H54 (cell line): ENCODE data around the gene DAND5.

Experiments used
- DNase-seq: peaks from one replicate; pipeline ENCODE4 v3.0.0; 2011; ENCODE audit warnings: low spot score, mixed read lengths; ENCODE audit not compliant: insufficient read length
- FAIRE-seq: peaks from 3 replicates; lab custom pipeline; 2011; peaks lifted over from hg19 to GRCh38; lab: Jason Lieb, UNC
- POLR2A ChIP-seq: IDR thresholded peaks from 2 replicates; pipeline ENCODE4 v1.6.1; 2011; ENCODE audit warnings: low read depth, mild to moderate bottlenecking, low read length

The DAND5 gene, protein sequence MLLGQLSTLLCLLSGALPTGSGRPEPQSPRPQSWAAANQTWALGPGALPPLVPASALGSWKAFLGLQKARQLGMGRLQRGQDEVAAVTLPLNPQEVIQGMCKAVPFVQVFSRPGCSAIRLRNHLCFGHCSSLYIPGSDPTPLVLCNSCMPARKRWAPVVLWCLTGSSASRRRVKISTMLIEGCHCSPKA

DNA sequence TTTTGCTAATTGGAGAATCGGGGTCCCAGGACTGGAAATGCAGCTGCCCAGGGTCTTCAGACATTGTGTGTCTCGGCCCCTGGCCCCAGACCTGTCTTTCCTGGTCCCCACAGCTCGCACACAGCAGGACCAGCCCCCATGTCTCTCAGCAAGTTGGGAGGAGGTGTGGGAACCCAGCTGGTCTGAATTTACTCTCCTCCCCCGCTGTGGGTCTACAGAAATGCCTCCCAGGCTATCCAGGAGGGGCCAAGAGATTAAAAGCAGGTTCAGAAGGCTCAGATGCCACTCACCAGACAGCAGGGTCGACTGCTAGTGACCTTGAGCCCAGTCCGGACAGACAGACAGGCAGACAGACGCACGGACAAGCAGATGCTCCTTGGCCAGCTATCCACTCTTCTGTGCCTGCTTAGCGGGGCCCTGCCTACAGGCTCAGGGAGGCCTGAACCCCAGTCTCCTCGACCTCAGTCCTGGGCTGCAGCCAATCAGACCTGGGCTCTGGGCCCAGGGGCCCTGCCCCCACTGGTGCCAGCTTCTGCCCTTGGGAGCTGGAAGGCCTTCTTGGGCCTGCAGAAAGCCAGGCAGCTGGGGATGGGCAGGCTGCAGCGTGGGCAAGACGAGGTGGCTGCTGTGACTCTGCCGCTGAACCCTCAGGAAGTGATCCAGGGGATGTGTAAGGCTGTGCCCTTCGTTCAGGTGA is at the start of gene DAND5:
TSS of gene DAND5 (plus strand) at position 285 of the 697 bp plus-strand sequence. CDS start at position 370, 85 bp downstream.
- FAIRE-seq: no peak

DNA sequence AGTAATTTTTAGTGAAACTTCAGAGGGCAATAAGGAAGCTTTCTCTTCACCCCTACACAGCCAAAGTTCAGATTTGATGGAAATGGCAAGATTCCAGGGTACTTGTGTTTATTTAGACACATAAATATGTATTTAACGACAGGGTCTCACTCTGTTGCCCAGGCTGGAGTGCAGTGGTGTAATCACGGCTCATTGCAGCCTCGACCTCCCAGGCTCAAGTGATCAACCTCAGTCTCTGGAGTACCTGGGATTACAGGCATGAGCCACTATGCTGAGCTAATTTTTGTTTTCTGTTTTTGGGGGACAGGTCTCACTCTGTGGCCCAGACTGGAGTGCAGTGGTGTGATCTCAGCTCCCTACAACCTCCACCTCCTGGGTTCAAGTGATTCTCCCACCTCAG is 48.3 kb upstream of the DAND5 start:
- no peak for DNase-seq
- no peak for FAIRE-seq

More for the DNA sequence above, at the start of gene DAND5:
- DNase-seq: no peak
- TF ChIP-seq POLR2A: no peak

DNA sequence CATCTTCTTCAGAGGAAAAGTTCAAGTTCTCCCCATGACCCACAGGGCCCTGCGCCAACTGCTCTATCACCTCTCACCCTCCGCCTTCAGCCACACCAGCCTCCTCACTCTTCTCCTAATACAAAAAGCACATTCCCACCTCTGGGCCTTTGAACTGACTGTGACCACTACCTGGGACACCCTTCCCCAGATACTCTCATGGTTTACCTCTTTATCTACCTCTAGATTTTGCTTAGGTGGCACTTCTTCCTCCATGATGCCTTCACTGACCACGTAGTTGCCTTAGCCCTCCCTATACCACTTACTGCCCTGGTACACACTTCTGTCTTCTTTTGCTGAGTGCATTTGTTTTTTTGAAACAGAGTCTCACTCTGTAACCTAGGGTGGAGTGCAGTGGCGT is 46.4 kb upstream of the DAND5 start:
- FAIRE-seq: no peak
- DNase-seq: no peak
- no peak for TF ChIP-seq POLR2A

More for the DNA sequence above, 48.3 kb upstream of the DAND5 start:
- TF ChIP-seq POLR2A: no peak

DNA sequence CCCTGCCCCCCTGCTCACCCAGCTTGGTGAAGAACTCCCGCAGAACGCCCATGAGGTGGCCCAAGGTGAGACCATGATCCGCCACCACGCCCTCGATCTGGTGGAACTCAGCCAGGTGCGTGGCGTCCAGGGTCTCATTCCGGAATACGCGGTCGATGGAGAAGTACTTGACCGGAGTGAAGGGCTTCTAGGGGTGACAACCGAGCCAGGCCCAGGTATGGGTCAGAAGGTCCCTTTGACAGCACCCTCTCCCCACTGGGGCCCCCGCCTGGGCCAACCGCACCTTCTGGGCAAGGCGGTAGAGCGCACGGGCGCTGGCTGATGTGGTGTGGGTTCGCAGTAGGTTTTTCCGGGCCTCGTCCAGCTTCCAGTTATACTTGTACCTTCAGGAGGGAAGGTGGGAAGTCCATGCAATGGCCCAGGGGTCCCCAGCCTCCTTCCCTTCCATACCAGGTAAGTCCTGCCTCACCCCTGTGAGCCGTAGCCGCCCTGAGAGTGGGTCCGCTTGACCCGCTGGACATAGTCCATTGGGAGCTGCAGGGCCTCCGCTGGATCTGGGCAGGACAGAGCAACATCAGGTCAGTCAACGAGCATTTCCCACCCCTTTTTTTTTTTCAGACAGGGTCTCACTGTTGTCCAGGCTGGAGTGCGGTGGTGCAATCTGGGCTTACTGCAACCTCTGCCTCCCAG is 44.6 kb upstream of the DAND5 start:
- DNase-seq (no peak), FAIRE-seq (no peak)
- TF ChIP-seq POLR2A: no peak

DNA sequence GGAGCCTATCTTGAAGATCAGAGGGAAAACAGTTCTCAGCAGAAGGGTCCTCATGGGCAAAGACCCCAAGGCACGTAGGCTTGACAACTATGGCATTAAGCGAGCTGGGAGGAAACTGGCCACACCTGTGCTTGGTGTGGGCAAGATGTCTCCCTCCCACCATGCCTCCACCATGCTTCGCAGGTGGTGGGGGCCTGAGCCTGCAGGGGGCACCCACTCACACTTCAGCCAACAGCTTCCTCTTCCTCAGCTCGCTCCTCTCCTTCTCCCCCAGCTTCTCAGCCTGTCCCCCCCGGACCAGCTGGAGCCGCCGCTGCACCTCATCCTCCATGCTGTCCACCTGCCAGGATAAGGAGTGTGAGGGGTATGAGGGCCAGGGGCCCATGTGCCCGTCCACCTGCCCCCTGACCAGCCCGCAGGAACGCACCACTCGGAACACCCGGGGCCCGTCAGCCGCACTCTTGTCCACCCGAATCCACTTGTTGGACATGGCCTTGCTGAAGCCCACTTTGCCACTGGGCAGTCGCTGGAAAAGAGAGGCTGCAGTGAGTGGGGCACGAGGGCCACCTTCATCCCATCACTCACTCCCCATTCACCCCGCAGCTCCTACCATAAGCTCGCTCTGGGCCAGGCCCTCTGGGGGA is 39.3 kb upstream of the DAND5 start:
- FAIRE-seq: no peak
- TF ChIP-seq POLR2A: no peak
- DNase-seq: no peak

DNA sequence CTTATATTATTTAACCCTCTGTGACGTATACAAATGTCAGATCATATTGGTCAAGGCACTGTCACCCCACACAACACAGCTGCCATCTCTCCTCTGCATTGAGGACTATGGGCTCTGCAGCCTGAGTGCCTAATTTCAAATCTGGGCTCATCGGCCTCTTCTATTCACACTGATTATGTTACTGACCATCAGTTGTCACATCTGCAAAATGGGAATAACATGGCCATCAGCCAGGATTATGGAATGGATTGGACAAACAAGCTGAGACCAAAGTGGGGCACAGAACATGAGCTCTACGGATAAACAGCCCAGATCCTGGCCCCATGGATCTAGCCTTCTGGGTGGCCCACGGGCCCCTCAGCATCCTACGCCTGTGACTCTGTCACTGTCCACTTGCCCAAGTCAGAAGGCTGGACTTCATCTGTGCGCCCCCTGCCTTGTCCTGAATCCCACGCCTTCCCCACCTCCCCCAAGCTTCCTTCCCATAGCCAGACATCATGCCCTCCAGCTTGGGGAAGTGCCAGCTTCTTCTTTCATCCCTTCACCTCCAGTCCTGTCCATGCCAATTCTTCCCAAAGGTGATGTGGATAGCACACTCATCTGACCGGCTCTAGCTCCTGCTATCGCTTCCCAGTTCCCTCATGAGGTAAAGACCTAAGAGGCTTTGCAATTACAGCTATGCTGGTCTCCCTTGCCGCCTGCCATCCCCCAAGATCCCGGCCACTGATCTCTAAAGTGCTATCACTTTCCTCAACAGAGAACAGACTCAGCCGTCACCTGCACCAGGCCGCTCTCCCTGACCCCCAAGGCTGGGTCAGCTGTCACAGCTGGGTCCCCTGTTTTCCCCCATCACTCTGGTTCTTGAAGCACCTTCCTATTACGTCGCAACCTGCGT is 36.7 kb upstream of the DAND5 start:
- TF ChIP-seq POLR2A: no peak
- DNase-seq (no peak), FAIRE-seq (no peak)

DNA sequence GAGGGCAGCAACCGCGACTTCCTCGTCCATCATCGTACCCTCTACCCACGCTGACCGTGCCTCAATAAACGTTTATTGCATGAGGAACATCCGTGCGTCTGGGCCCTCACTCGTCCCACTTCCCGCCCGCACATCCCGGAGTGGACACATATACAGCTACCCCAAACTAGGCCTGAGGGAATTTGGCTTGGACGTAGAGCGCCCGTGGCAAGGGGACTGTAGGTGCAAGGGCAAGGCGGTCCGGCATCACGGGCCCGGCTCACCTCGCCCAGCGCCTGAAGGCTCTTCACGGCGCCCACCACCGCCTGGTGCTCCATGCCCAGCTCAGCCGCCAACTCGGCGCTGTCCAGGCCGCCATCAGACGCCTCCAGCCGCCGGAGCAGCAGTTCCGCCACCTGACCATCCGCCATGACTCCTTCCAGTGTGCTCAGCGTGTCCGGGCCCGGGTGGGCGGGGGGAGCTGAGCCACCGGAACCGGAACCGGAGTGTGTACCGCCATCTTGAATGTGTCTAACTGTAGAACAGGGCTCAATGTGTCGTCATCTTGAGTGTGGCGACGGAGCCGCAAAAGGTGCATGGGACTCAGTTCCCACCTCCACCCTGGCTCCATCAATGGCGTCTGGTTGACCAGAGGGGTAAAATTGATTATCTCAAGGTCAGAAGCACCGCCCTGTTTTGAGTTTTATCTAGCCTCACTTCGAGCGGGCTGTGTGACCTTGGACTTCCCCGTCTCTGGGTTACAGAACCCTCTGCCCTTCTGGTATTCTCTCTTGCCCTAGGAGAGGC is 35.9 kb upstream of the DAND5 start, which contains the start of gene FARSA:
TSS of gene FARSA (minus strand) at position 425 of the 786 bp plus-strand sequence. CDS start at position 410, 15 bp downstream.
- TF ChIP-seq POLR2A: peak; percentile 91
- FAIRE-seq (peak; percentile 81), DNase-seq (peak; percentile 84)

DNA sequence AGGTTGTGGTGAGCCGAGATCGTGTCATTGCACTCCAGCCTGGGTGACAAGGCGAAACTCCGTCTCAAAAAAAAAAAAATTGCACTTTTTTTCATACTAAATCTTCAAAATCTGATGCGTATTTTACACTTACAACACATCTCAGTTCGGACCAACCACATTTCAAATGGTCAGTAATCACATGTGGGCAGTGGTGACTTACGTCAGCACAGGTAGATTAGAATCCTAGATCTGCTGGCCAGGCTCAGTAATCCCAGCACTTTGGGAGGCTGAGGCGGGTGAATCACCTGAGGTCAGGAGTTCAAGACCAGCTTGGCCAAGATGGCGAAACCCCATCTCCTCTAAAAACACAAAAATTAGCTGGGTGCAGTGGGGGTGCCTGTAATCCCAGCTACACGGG is 34.3 kb upstream of the DAND5 start:
- FAIRE-seq: no peak
- TF ChIP-seq POLR2A: no peak
- DNase-seq: no peak

DNA sequence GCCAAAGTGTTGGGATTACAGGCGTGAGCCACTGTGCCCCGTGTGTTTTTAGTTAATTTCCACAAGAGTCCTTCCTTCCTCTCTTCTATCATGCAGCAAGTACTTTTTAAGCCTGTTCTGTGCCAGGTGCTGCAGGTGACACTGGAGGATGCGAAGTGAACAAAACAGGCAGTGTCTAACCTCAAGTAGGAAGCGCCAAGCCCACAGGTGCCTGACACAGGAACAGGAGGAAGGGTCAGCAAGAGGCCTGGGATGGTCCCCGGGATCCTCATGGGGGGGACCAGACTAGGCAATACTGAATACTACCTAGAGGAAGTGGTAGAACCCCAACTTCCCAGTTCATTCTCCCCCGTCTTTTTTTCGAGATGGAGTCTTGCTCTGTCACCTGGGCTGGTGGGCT is 32.8 kb upstream of the DAND5 start:
- TF ChIP-seq POLR2A: no peak
- DNase-seq (no peak), FAIRE-seq (no peak)

DNA sequence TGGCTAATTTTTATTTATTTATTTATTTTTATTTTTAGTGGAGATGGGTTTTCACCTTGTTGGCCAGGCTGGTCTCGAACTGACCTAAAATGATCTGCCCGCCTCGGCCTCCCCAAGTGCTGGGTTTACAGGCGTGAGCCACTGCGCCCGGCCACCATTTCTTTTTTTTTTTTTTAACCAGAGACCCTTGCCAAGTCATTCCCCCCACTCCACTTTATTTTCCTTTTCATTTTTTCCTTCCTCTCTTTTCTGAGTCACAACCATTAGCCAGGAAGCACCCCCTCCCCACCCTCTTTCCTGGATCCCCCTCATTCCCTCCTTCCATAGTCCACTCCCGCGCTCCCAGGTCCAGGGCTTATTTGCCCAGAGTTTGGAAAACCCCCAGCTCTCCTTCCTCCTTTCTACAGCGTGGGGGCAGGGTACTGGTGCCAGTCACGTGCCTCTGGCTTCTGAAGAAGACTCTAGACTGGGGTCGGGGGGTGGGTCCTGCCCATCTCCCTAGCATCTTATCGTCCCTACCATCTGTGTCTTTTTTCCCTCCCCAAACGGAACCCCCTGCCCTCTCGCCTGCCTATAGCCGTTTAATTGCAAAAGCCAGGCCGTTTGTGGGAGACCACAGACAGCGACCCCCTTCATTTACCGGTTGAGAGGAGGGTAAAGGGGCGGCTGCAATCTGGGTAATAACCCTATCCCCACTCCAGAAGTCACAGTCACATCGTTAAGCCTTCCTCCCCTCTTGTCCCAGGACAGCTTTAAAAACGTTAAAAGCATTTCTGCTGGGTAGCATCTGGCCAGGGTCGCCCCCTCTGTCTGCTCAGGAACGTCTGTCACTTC is 32.1 kb upstream of the DAND5 start:
- FAIRE-seq: no peak
- no peak for TF ChIP-seq POLR2A
- DNase-seq: no peak
